A549 treated with CORT108297 at 1 μM for 4 hours (cell line): ENCODE measurements around the gene HSD17B8. TPM values are rescaled to one million over a fixed set of nuclear protein-coding genes. Genes with fewer than 3 reads are reported as not detected.

Experiments used
- total RNA-seq: library from RNA; stranded (reverse); fragments of 200-300 nt; extraction: Qiagen RNA extraction; gene quantifications from 5 replicates; pipeline ENCODE4 v1.2.3, GENCODE V29; 2022

HSD17B8 gene
- total RNA-seq = 12.9 to 17.5 TPM (median 16.9 TPM) in 5 replicates

GRCh38 chr6:33204415-33205190 is at the start of gene HSD17B8:
TSS of gene HSD17B8 (plus strand) at chr6:33204655. CDS start at chr6:33204669, 14 bp downstream.

GRCh38 chr6:33192105-33192646 is 12.3 kb upstream of the HSD17B8 start, which contains the start of gene COL11A2:
TSS of gene COL11A2 (minus strand) at chr6:33192467. CDS start at chr6:33192240, 227 bp downstream.

GRCh38 chr6:33200219-33201146 is 4.0 kb upstream of the HSD17B8 start, which contains the start of the genes RXRB and SLC39A7:
TSS of gene RXRB (minus strand) at chr6:33200665. CDS start at chr6:33200476, 189 bp downstream.
TSS of gene SLC39A7 (plus strand) at chr6:33200867. CDS start at chr6:33201246, 379 bp downstream.

DNA sequence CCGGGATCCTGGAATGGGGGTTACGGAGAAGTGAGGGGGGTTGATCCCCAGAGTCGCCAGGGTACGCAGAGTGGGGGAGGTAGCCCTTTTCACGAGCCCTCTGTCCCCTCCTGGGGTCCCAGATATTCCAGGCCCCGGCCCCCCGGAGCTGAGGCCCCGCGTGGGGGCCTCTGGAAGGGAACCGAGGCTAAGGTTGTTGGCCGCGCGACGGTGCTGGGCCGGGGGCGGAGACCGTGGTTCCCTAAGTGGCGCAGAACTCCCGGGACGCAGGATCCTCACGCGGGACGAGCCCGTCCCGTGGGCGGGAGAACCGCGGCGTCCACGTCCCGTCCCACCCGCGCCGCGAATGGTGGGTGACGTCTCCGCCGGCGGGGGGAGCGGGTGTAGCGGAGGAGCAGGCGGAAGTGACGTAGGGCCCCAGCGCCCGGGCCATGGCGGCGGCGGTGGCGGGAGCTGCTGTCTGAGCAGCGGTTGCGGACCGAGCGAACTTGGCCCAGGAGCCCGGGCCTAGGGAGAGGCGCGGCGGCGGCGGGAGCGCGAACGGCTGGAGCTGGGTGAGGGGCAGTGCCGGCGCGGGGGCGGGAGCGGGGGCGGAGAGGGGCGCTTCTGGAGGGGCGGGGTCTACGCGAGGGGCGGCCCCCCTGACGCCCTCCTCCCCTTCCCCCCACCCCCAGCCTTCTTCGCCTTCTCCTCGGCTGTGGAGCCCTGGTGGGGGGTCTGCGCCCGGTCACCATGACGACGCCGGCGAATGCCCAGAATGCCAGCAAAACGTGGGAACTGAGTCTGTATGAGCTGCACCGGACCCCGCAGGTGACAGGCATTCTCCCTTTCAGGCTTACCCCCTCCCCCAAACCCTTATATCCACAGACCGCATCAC is 3.9 kb downstream of the HSD17B8 start, which contains the start of gene RING1:
TSS of gene RING1 (plus strand) at position 410 of the 877 bp plus-strand sequence. CDS start at position 733, 323 bp downstream.

Other genes starting within 250 kb of the HSD17B8 start
- 121 to 148 TPM (median 126 TPM) in 5 replicates for gene BRD2, start 236.1 kb upstream of the HSD17B8 start, total RNA-seq
- gene HLA-DOA, start 195.1 kb upstream of the HSD17B8 start, total RNA-seq = 0.14 TPM in 1 of 5 replicates, not detected in the others
- gene HLA-DPA1, start 131.0 kb upstream of the HSD17B8 start, total RNA-seq = 0.05 to 0.22 TPM in 2 of 5 replicates, not detected in the others
- not detected in 5 replicates for gene HLA-DPB1, start 128.7 kb upstream of the HSD17B8 start, total RNA-seq
- gene COL11A2, start 12.2 kb upstream of the HSD17B8 start, total RNA-seq = 0.52 to 1.2 TPM (median 0.92 TPM) in 5 replicates
- gene RXRB, start 4.0 kb upstream of the HSD17B8 start, total RNA-seq = 18.0 to 24.0 TPM (median 21.6 TPM) in 5 replicates
- gene SLC39A7, start 3.8 kb upstream of the HSD17B8 start, total RNA-seq = 111 to 117 TPM (median 113 TPM) in 5 replicates
- 19.3 to 27.2 TPM (median 25.7 TPM) in 5 replicates for gene RING1, start 3.8 kb downstream of the HSD17B8 start, total RNA-seq
- gene VPS52, start 67.2 kb downstream of the HSD17B8 start, total RNA-seq = 14.1 to 20.3 TPM (median 17.1 TPM) in 5 replicates
- 2,485 to 2,639 TPM (median 2,575 TPM) in 5 replicates for gene RPS18, start 67.4 kb downstream of the HSD17B8 start, total RNA-seq
- 0.42 to 0.93 TPM (median 0.72 TPM) in 5 replicates for gene B3GALT4, start 72.5 kb downstream of the HSD17B8 start, total RNA-seq
- 55.2 to 60.7 TPM (median 56.9 TPM) in 5 replicates for gene WDR46, start 84.6 kb downstream of the HSD17B8 start, total RNA-seq
- 98.0 to 128 TPM (median 112 TPM) in 5 replicates for gene PFDN6, start 84.9 kb downstream of the HSD17B8 start, total RNA-seq
- gene RGL2, start 94.3 kb downstream of the HSD17B8 start, total RNA-seq = 11.1 to 16.5 TPM (median 15.2 TPM) in 5 replicates
- gene TAPBP, start 109.4 kb downstream of the HSD17B8 start, total RNA-seq = 39.1 to 43.3 TPM (median 40.3 TPM) in 5 replicates
- 2.3 to 4.3 TPM (median 4.1 TPM) in 5 replicates for gene ZBTB22, start 113.1 kb downstream of the HSD17B8 start, total RNA-seq
- gene DAXX, start 118.3 kb downstream of the HSD17B8 start, total RNA-seq = 34.7 to 45.1 TPM (median 36.7 TPM) in 5 replicates
- gene KIFC1, start 187.2 kb downstream of the HSD17B8 start, total RNA-seq = 41.3 to 47.9 TPM (median 45.8 TPM) in 5 replicates
- gene PHF1, start 206.4 kb downstream of the HSD17B8 start, total RNA-seq = 12.9 to 20.5 TPM (median 18.7 TPM) in 5 replicates
- 179 to 238 TPM (median 212 TPM) in 5 replicates for gene CUTA, start 213.5 kb downstream of the HSD17B8 start, total RNA-seq
- 3.2 to 6.4 TPM (median 5.2 TPM) in 5 replicates for gene SYNGAP1, start 215.4 kb downstream of the HSD17B8 start, total RNA-seq
- gene ZBTB9, start 249.9 kb downstream of the HSD17B8 start, total RNA-seq = 10.5 to 11.9 TPM (median 11.8 TPM) in 5 replicates